ENCODE measurements around the gene MUC4.
"Not testable (repeated sequence)": the region's sequence is repeated elsewhere in the genome, so short reads cannot be mapped to it uniquely, and the experiment has no call there.

MUC4 gene

DNA sequence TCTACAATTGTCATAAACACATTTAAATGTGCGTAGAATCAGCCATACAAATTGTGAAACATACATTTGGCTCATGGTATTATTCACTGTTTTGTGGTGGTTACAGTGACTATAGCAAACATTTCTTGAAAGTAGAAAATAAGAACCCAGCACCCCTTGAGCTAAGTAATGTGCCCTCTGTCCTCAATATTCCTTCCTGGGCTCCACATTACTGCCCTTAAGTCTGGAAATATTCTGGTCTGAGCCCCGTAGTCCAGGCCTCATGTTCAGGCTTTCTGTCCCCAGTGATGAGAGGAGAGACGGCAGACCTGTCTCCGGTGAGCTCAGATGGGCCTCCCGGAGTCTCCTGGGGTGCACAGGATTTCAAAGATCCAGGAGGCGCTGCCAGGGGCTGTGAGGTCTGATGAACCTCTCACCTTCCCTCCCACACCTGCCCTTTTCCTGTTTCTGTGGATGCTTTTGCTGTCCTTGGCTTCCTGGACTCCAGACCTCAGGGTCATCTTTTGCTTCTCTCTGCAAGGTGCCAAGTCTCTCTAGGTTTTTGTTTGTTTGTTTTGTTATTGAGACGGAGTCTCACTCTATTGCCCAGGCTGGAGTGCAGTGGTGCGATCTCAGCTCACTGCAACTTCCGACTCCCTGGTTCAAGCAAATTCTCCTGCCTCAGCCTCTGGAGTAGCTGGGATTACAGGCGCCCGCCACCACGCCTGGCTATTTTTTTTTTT is 99.8 kb downstream of the MUC4 start:
- Histone ChIP-seq H3K4me3 (ENCODE audit: insufficient read depth, low read length, poor library complexity, severe bottlenecking) (no peak overlapping the region), H3K9ac (ENCODE audit: low read length) (no peak overlapping the region), H2AFZ (ENCODE audit: low read depth, low read length, severe bottlenecking) (no peak overlapping the region), H3K4me2 (ENCODE audit: low read depth, low read length, poor library complexity, severe bottlenecking) (no peak overlapping the region), H3K79me2 (ENCODE audit: insufficient read depth, low read length) (no peaks in the 10 kb centered on the region), H3K27ac (ENCODE audit: low read depth, low read length) (no peak overlapping the region), H3K9me2 (replicated peaks; ENCODE audit: insufficient read depth, low read length) (no peaks in the 10 kb centered on the region), H3F3A (ENCODE audit: insufficient read depth) (peaks cover 4% of the 10 kb centered on the region), H3K36me3 (ENCODE audit: low read length) (0 out of 2 replicates have a peak, but pooled peaks cover 4% of the 10 kb centered on the region), H3K27me3 (ENCODE audit: low read length) (no peaks in the 10 kb centered on the region), H4K20me1 (ENCODE audit: low read depth, low read length) (no peaks in the 10 kb centered on the region), H3K9me3 (ENCODE audit: insufficient read depth, low read length) (peaks cover 12% of the 10 kb centered on the region; the same call in 1 of the 2 replicates)
- TF ChIP-seq EZH2phosphoT487 (conservative IDR thresholded peaks at IDR 0.05; ENCODE audit: low read length) = no peak
- TF ChIP-seq, protein P1, sequence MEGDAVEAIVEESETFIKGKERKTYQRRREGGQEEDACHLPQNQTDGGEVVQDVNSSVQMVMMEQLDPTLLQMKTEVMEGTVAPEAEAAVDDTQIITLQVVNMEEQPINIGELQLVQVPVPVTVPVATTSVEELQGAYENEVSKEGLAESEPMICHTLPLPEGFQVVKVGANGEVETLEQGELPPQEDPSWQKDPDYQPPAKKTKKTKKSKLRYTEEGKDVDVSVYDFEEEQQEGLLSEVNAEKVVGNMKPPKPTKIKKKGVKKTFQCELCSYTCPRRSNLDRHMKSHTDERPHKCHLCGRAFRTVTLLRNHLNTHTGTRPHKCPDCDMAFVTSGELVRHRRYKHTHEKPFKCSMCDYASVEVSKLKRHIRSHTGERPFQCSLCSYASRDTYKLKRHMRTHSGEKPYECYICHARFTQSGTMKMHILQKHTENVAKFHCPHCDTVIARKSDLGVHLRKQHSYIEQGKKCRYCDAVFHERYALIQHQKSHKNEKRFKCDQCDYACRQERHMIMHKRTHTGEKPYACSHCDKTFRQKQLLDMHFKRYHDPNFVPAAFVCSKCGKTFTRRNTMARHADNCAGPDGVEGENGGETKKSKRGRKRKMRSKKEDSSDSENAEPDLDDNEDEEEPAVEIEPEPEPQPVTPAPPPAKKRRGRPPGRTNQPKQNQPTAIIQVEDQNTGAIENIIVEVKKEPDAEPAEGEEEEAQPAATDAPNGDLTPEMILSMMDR (IDR thresholded peaks at IDR 0.05; ENCODE audit: insufficient read depth, low read length, poor library complexity, severe bottlenecking) = no peak

DNA sequence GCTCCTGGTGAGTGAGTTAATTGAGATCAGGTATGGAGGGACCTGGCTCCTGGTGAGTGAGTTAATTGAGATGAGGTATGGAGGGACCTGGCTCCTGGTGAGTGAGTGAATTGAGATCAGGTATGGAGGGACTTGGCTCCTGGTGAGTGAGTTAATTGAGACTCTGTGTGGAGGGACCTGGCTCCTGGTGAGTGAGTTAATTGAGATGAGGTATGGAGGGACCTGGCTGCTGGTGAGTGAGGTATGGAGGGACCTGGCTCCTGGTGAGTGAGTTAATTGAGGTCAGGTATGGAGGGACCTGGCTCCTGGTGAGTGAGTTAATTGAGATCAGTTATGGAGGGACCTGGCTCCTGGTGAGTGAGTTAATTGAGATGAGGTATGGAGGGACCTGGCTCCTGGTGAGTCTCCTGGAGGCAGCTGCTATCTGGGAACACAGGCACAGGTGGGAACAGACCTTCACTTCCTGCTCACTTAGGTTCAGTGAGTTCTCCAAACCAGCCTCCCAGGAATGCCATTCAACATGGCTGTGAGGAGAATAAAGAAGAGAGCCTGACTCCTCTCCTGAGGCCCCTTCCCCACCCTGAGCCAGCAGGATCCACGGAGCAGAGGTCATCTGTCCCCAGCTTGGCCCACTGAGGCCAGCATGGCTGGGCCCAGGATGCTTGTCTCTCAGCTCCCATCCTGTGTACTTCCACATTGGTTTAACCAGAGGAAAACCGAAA is 100.5 kb downstream of the MUC4 start:
- not testable (repeated sequence) for H3K4me3 ChIP-seq (ENCODE audit: insufficient read depth, low read length, poor library complexity, severe bottlenecking); H3K27me3 ChIP-seq (ENCODE audit: low read length); H3K4me2 ChIP-seq (ENCODE audit: low read depth, low read length, poor library complexity, severe bottlenecking); H4K20me1 ChIP-seq (ENCODE audit: low read depth, low read length); H3K9ac ChIP-seq (ENCODE audit: low read length); H3K9me3 ChIP-seq (ENCODE audit: insufficient read depth, low read length); H3K79me2 ChIP-seq (ENCODE audit: insufficient read depth, low read length); H3K9me2 ChIP-seq (replicated peaks; ENCODE audit: insufficient read depth, low read length); H3K27ac ChIP-seq (ENCODE audit: low read depth, low read length); H3K36me3 ChIP-seq (ENCODE audit: low read length); H2AFZ ChIP-seq (ENCODE audit: low read depth, low read length, severe bottlenecking); H3F3A ChIP-seq (ENCODE audit: insufficient read depth)

DNA sequence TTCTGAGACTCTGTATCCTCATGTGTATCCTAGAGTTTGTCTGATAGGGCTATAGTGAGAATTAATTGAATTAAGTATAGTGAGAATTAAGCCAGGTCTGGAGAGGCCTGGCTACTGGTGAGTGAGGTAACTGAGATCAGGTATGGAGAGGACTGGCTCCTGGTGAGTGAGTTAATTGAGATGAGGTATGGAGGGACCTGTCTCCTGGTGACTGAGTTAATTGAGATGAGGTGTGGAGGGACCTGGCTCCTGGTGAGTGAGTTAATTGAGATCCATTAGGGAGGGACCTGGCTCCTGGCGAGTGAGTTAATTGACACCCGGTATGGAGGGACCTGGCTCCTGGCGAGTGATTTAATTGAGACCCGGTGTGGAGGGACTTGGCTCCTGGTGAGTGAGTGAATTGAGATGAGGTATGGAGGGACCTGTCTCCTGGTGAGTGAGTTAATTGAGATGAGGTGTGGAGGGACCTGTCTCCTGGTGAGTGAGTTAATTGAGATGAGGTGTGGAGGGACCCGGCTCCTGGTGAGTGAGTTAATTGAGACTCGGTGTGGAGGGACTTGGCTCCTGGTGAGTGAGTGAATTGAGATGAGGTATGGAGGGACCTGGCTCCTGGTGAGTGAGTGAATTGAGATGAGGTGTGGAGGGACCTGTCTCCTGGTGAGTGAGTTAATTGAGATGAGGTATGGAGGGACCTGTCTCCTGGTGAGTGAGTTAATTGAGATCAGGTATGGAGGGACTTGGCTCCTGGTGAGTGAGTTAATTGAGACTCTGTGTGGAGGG is 101.4 kb downstream of the MUC4 start:
- H3K79me2 ChIP-seq (ENCODE audit: insufficient read depth, low read length); H3K4me2 ChIP-seq (ENCODE audit: low read depth, low read length, poor library complexity, severe bottlenecking); H3K9me3 ChIP-seq (ENCODE audit: insufficient read depth, low read length); H3K9ac ChIP-seq (ENCODE audit: low read length); H3K27me3 ChIP-seq (ENCODE audit: low read length); H3K4me3 ChIP-seq (ENCODE audit: insufficient read depth, low read length, poor library complexity, severe bottlenecking); H3K36me3 ChIP-seq (ENCODE audit: low read length); H4K20me1 ChIP-seq (ENCODE audit: low read depth, low read length); H3K27ac ChIP-seq (ENCODE audit: low read depth, low read length); H3F3A ChIP-seq (ENCODE audit: insufficient read depth); H2AFZ ChIP-seq (ENCODE audit: low read depth, low read length, severe bottlenecking); H3K9me2 ChIP-seq (replicated peaks; ENCODE audit: insufficient read depth, low read length): not testable (repeated sequence)

DNA sequence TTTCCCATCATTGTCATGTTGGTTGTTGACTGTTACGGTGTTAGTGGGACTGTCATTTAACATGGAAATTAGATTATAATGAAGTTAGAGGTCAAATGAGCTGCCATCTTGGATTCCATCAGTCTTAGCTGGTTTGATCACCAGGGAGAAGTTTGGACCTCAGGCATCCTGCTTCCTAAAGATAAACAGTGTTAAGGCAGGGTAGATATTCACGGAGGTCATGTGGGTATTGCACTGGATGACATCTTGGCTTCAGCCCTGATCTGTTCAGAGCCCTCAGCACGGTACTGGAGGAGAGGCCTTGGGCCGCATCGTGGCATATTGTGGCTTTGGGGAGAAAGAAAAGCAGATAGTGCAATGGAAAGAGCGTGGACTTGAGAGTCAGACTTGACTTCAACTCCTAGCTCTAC is 102.0 kb downstream of the MUC4 start:
- Histone ChIP-seq H3K4me3 (ENCODE audit: insufficient read depth, low read length, poor library complexity, severe bottlenecking) (no peak overlapping the region), H3K9me3 (ENCODE audit: insufficient read depth, low read length) (no peaks in the 10 kb centered on the region), H3F3A (ENCODE audit: insufficient read depth) (no peaks in the 10 kb centered on the region), H3K4me2 (ENCODE audit: low read depth, low read length, poor library complexity, severe bottlenecking) (no peak overlapping the region), H3K27ac (ENCODE audit: low read depth, low read length) (no peak overlapping the region), H4K20me1 (ENCODE audit: low read depth, low read length) (no peaks in the 10 kb centered on the region), H3K9me2 (replicated peaks; ENCODE audit: insufficient read depth, low read length) (no peaks in the 10 kb centered on the region), H3K36me3 (ENCODE audit: low read length) (no peaks in the 10 kb centered on the region), H3K27me3 (ENCODE audit: low read length) (no peaks in the 10 kb centered on the region), H3K9ac (ENCODE audit: low read length) (no peak overlapping the region), H3K79me2 (ENCODE audit: insufficient read depth, low read length) (no peaks in the 10 kb centered on the region), H2AFZ (ENCODE audit: low read depth, low read length, severe bottlenecking) (no peak overlapping the region)
- TF ChIP-seq EZH2phosphoT487 (conservative IDR thresholded peaks at IDR 0.05; ENCODE audit: low read length) = no peak
- TF ChIP-seq, protein P1 (IDR thresholded peaks at IDR 0.05; ENCODE audit: insufficient read depth, low read length, poor library complexity, severe bottlenecking) = no peak

Measured in SU-DHL-6 (cell line).